T-helper 1 cell treated with Interleukin-12 subunit alpha and Interleukin-12 subunit beta and Interleukin-4 antibody, amounts not matched to agents 30 ng/mL and 1 ng/mL, for 36 hours (primary cell): ENCODE measurements around the gene FKBP6. TPM values are rescaled to one million over a fixed set of nuclear protein-coding genes. Genes with fewer than 3 reads are reported as not detected.
"Not testable (repeated sequence)": the region's sequence is repeated elsewhere in the genome, so short reads cannot be mapped to it uniquely, and the experiment has no call there.

Experiments
- intact Hi-C: fragments of 100-400 bp; cut with micrococcal nuclease; formaldehyde crosslinking; loops from one replicate; pipeline ENCODE4 v1.15.1; 2024
- total RNA-seq: library from RNA; stranded (reverse); gene quantifications from 2 replicates; pipeline ENCODE4 v1.2.3, GENCODE V29; 2022

Gene FKBP6
- total RNA-seq, 1 donor from 2014 or later, result not detected

DNA sequence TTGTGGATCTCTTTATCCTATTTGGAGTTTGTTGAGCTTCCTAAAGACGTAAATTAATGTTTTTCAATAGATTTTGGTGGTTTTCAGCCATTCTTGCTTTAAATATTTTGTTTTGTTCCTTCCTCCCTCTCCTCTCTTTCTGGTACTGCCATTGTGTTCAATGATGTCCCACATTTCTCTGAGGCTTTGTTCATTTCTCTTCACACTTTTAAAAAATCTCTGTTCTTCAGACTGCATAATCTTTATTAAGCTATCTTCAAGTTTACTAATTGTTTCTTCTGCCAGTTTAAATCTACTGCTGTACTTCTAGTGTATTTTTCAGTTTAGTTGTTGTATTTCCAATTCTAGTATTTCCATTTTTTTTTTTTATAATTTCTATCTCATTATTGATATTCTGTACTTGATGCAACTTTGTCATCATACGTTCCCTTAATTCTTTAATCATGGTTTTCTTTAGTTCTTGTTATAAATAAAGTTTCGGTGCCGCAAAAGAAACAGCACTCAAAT, 60.0 kb downstream of the FKBP6 start:
- intact Hi-C loops, result no loop called here

DNA sequence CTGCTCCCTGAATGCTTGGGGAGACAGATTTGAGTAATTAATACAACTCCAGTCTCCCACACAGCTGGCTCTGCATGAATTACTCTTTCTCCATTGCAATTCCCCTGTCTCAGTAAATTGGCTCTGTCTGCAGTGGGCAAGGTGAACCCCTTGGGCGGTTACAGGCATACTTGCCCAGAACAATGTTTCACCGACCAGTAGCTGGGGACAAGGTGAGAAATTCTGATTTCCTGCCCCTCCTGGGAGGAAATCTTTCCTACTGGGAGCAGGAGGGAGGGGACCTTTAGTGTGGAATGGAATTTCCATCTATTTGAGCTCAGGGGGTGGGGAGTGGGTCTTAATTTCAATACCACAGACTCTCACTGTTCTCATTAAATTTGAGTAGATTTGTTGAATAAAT, 63.4 kb downstream of the FKBP6 start:
- intact Hi-C loops, result no loop called here

DNA sequence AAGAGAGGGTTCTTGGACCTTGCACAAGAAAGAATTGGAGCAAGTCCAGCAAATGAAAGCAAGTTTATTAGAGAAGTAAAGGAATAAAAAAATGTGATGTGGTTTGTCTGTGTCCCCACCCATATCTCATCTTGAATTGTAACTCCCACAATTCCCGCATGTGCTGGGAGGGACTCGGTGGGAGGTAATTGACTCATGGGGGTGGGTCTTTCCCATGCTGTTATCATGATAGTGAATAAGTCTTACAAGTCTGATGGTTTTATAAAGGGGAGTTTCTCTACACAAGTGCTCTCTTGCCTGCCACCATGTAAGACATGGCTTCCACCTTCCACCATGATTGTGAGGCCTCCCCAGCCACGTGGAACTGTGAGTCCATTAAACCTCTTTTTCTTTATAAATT, 66.5 kb downstream of the FKBP6 start:
- intact Hi-C loops, result no loop called here

DNA sequence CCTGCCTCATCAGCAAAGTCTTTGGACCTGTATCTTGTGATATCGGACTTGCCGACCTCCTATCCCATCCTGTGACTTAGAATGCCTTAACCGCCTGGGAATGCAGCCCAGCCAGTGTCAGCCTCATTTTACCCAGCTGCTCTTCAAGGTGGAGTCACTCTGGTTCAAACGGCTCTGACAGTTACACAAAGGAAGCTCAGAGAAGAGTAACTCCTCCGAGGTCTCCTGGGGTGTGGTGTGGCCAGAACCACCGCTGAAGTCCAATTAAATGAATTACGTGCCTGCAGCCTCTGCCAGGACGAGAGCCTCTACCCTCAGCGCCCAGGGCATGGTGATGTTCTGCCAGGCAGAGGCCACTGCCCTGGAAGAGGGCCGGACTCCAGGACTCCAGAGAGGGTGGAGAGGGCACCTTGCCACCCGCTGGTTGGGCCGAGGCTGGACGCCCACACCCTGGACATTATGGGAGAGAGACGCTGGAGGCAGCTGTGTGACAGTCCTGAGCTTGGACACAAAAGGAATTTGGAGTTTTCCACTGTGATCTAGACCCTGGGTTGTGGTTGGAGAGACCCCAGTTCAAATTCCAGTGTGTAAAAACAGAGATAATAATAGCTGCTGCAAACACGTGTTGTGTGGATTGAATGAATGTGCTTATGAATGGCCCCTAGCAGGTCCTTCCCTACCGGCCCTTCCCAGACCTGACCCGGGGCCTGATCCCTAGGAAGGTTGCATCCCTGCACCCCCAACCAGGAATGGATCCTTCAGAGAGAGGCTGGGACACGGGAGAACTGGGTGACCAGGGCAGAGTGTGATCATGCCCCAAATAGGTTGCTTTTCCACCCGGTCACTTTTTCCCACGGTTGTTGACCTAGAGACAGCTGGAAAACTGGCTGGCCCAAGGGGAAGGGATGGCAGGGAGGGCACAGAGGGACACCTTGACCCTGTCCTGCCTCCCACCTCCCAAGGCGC, 67.9 kb downstream of the FKBP6 start:
- intact Hi-C loops, result no loop called here

DNA sequence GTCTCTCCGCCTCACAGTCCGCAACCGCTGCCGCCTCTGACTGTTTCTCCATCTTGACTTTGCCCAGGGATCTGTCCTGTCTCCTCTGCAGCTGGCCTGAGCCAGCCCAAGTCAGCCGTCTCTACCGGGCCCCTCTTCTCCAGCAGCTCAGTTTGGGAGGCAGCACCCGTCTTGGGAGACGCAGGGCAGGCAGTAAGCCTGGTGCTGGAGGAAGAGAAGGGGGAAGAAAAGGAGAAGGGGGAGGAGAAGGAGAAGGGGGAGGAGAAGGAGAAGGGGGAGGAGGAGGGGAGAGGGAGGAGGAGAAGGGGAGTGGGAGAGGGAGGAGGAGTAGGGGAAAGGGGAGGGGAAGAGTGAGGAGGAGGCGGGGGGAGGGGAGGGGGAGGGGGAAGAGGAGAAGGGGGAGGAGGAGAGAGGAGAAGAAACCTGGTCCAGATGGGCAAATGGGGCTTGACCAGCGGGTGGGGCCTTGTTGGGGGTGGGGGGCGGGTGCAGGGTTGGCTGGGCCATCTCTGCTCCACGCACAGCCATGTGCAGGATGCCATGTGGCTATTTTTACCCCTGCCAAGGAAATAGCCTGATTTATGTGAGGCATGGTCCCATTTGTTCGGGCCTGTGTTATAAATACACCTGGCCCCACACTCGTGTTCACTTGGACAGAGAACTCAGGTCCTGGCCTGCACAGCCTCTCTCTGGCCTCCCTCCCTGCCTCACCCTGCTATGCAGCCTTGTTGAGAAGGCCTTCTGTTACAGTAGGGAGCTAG, 69.7 kb downstream of the FKBP6 start:
- intact Hi-C loops, result no loop called here

DNA sequence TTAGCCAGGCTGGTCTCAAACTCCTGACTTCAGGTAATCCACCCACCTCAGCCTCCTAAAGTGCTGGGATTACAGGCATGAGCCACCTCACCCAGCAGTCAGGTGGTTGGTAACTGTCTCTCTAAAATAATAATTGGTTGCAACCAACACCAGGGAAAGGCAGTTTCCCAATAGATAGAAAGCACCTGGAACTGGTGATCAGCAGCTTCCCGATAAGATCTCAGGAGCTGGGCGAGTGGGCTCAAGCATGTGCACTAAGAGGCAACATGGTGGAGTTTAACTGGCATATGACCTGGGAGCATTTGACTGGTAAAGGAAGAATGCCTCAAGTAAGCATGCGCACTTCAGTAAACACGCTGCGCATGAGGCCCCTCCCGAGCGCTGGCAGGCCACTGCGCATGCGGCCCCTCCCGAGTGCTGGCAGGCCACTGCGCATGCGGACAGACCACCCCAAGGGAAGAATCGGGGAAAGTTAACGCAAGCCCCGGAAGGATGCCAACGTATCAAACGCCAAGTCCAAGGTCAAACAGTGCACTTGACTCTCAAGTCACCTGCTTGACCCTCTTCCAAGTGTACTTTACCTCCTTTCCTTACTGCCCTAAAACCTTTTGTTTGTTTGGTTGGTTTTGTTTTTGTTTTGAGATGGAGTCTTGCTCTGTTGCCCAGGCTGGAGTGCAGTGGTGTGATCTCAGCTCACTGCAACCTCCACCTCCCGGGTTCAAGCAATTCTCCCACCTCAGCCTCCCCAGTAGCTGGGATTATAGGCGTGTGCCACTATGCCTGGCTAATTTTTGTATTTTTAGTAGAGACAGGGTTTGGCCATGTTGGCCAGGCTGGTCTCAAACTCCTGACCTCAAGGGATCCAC, 71.5 kb downstream of the FKBP6 start:
- intact Hi-C loops, result not testable (repeated sequence)

DNA sequence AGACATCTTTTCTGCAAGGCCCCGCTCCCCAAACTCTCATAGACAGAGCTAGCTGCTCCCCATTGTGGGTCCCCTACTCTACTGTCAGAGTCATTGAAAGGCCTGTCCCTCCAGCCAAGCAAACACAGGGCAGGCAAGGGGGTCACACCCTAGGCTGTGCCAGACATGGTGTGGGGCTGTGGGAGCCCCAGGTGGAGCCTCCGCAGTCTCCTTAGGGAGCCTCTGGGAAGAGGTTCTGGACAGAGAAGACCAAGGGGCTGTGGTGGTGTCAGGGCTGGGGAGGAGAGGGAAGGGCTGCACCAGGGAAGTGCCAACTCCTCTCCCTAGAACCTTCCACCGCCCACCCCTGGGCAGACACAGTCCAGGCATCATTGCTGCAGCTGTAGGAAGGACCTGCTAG, 76.9 kb downstream of the FKBP6 start:
- intact Hi-C loops, result not testable (repeated sequence)

Other genes starting within 250 kb of the FKBP6 start
- not detected in 2 replicates for gene SPDYE9, start 242.1 kb upstream of the FKBP6 start, total RNA-seq
- 53.8 and 54.3 TPM in 2 replicates for gene NSUN5, start 19.3 kb upstream of the FKBP6 start, total RNA-seq
- gene TRIM50, start 79 bp upstream of the FKBP6 start, total RNA-seq, result not detected in 2 replicates
- not detected in 2 replicates for gene FZD9, start 105.6 kb downstream of the FKBP6 start, total RNA-seq
- 89.0 and 95.4 TPM in 2 replicates for gene BAZ1B, start 194.1 kb downstream of the FKBP6 start, total RNA-seq
- 78.6 and 82.7 TPM in 2 replicates for gene BCL7B, start 229.5 kb downstream of the FKBP6 start, total RNA-seq